TTC549 (cell line): ENCODE measurements around the gene TTC16.

Experiments
- FAIRE-seq: peaks from 2 replicates; lab custom pipeline; 2012; peaks lifted over from hg19 to GRCh38; lab: Jason Lieb, UNC

TTC16 gene

GRCh38 chr9:127720031-127720864 lies 4.4 kb downstream of the TTC16 start:
- FAIRE-seq = no peak

GRCh38 chr9:127720865-127721227 lies 5.0 kb downstream of the TTC16 start:
- no peak for FAIRE-seq

- no peak for FAIRE-seq
These were observed 5.5 kb downstream of the TTC16 start for GRCh38 chr9:127721391-127721821.

- FAIRE-seq = no peak
These were observed 6.3 kb downstream of the TTC16 start for GRCh38 chr9:127722055-127722745.

GRCh38 chr9:127723013-127723412 lies 7.1 kb downstream of the TTC16 start:
- FAIRE-seq = no peak

- no peak for FAIRE-seq
These were observed 7.6 kb downstream of the TTC16 start for GRCh38 chr9:127723444-127723843.

GRCh38 chr9:127724012-127724411 lies 8.1 kb downstream of the TTC16 start:
- FAIRE-seq = no peak

- FAIRE-seq = no peak
These were observed 11.0 kb downstream of the TTC16 start for GRCh38 chr9:127726871-127727270.

- FAIRE-seq = no peak
These were observed 12.9 kb downstream of the TTC16 start for GRCh38 chr9:127728808-127729207.

- FAIRE-seq = no peak
These were observed 13.8 kb downstream of the TTC16 start for GRCh38 chr9:127729522-127730256.

GRCh38 chr9:127730262-127730661 lies 14.4 kb downstream of the TTC16 start:
- no peak for FAIRE-seq

GRCh38 chr9:127730799-127731410 lies 15.0 kb downstream of the TTC16 start:
- no peak for FAIRE-seq

- no peak for FAIRE-seq
These were observed 16.1 kb downstream of the TTC16 start for GRCh38 chr9:127731938-127732337.

- FAIRE-seq = no peak
These were observed 16.6 kb downstream of the TTC16 start for GRCh38 chr9:127732444-127732843.

GRCh38 chr9:127733614-127734013 lies 17.7 kb downstream of the TTC16 start:
- FAIRE-seq = no peak

GRCh38 chr9:127734247-127734746 lies 18.4 kb downstream of the TTC16 start:
- no peak for FAIRE-seq

GRCh38 chr9:127734747-127735529 lies 19.1 kb downstream of the TTC16 start, which contains the start of gene TOR2A:
Gene TOR2A (minus strand): TSS chr9:127735294. CDS start chr9:127735270, 24 bp downstream.
- FAIRE-seq = peak; percentile 69

GRCh38 chr9:127735530-127736185 lies 19.8 kb downstream of the TTC16 start:
- no peak for FAIRE-seq

- FAIRE-seq = no peak
These were observed 22.8 kb downstream of the TTC16 start for GRCh38 chr9:127738666-127739065.

GRCh38 chr9:127739614-127740330 lies 23.9 kb downstream of the TTC16 start:
- no peak for FAIRE-seq
